ENCODE measurements around the gene MYO16. TPM values are rescaled to one million over a fixed set of nuclear protein-coding genes. Genes with fewer than 3 reads are reported as not detected.
A peak's percentile ranks its signal among the peaks of the same experiment; 100 is the strongest.
"Not testable (repeated sequence)": the region's sequence is repeated elsewhere in the genome, so short reads cannot be mapped to it uniquely, and the experiment has no call there.

The MYO16 gene
- total RNA-seq, 1 experiment from 2014 or later = 0.49 TPM

- BruUV-seq (replicated peaks) = no TSS peak
- Histone ChIP-seq H3K9me3 (ENCODE audit: low read depth, low read length, poor library complexity, severe bottlenecking) (peaks cover 5% of the 10 kb centered on the region), H3K4me3 (ENCODE audit: low read depth, low read length, poor library complexity, severe bottlenecking) (peak overlapping the region; percentile 33), H3K27ac (ENCODE audit: low read depth, low read length, poor library complexity, severe bottlenecking) (peak overlapping the region; percentile 43), H3K36me3 (ENCODE audit: insufficient read depth, low read length, poor library complexity, severe bottlenecking) (no peaks in the 10 kb centered on the region), H3K4me1 (ENCODE audit: insufficient read depth, low read length, poor library complexity, severe bottlenecking) (peaks cover 12% of the 10 kb centered on the region), H3K27me3 (replicated peaks; ENCODE audit: insufficient read depth, low read depth, low read length, poor library complexity) (no peaks in the 10 kb centered on the region)
- peak; percentile 67 for DNase-seq (ENCODE audit: low spot score)
- ChIA-PET POLR2A (ENCODE audit: low non-redundant PET) (no interaction called here), CTCF (no interaction called here)
- intact Hi-C loops (cut with micrococcal nuclease; ENCODE audit: unreplicated experiment) = no loop called here
- no peak for TF ChIP-seq EZH2 (IDR thresholded peaks at IDR 0.05; ENCODE audit: borderline replicate concordance, low read depth, low read length, poor library complexity, severe bottlenecking)
- TF ChIP-seq CTCF (conservative IDR thresholded peaks at IDR 0.05; ENCODE audit: low read depth, low read length) = no peak
Observed at GRCh38 chr13:109088624-109088917, 459.2 kb downstream of the MYO16 start.

GRCh38 chr13:109090796-109091195 lies 461.4 kb downstream of the MYO16 start:
- Histone ChIP-seq H3K27ac (ENCODE audit: low read depth, low read length, poor library complexity, severe bottlenecking) (no peak overlapping the region), H3K4me1 (ENCODE audit: insufficient read depth, low read length, poor library complexity, severe bottlenecking) (peaks cover 19% of the 10 kb centered on the region), H3K27me3 (replicated peaks; ENCODE audit: insufficient read depth, low read depth, low read length, poor library complexity) (no peaks in the 10 kb centered on the region), H3K36me3 (ENCODE audit: insufficient read depth, low read length, poor library complexity, severe bottlenecking) (no peaks in the 10 kb centered on the region), H3K4me3 (ENCODE audit: low read depth, low read length, poor library complexity, severe bottlenecking) (no peak overlapping the region), H3K9me3 (ENCODE audit: low read depth, low read length, poor library complexity, severe bottlenecking) (peaks cover 5% of the 10 kb centered on the region)
- no peak for DNase-seq (ENCODE audit: low spot score)
- ChIA-PET CTCF (no interaction called here), POLR2A (ENCODE audit: low non-redundant PET) (no interaction called here)
- intact Hi-C loops (cut with micrococcal nuclease; ENCODE audit: unreplicated experiment) = no loop called here
- BruUV-seq (replicated peaks) = no TSS peak
- TF ChIP-seq EZH2 (IDR thresholded peaks at IDR 0.05; ENCODE audit: borderline replicate concordance, low read depth, low read length, poor library complexity, severe bottlenecking) (no peak), CTCF (conservative IDR thresholded peaks at IDR 0.05; ENCODE audit: low read depth, low read length) (no peak)

- no peak for TF ChIP-seq CTCF (conservative IDR thresholded peaks at IDR 0.05; ENCODE audit: low read depth, low read length)
- no peak for TF ChIP-seq EZH2 (IDR thresholded peaks at IDR 0.05; ENCODE audit: borderline replicate concordance, low read depth, low read length, poor library complexity, severe bottlenecking)
- intact Hi-C loops (cut with micrococcal nuclease; ENCODE audit: unreplicated experiment) = no loop called here
- ChIA-PET POLR2A (ENCODE audit: low non-redundant PET) (no interaction called here), CTCF (no interaction called here)
- Histone ChIP-seq H3K9me3 (ENCODE audit: low read depth, low read length, poor library complexity, severe bottlenecking) (peaks cover 5% of the 10 kb centered on the region), H3K4me1 (ENCODE audit: insufficient read depth, low read length, poor library complexity, severe bottlenecking) (peaks cover 24% of the 10 kb centered on the region), H3K27ac (ENCODE audit: low read depth, low read length, poor library complexity, severe bottlenecking) (no peak overlapping the region), H3K27me3 (replicated peaks; ENCODE audit: insufficient read depth, low read depth, low read length, poor library complexity) (no peaks in the 10 kb centered on the region), H3K36me3 (ENCODE audit: insufficient read depth, low read length, poor library complexity, severe bottlenecking) (no peaks in the 10 kb centered on the region), H3K4me3 (ENCODE audit: low read depth, low read length, poor library complexity, severe bottlenecking) (no peak overlapping the region)
- no peak for DNase-seq (ENCODE audit: low spot score)
- BruUV-seq (replicated peaks) = no TSS peak
Observed at GRCh38 chr13:109091249-109091648, 461.8 kb downstream of the MYO16 start.

- H3K36me3 ChIP-seq (ENCODE audit: insufficient read depth, low read length, poor library complexity, severe bottlenecking); H3K4me3 ChIP-seq (ENCODE audit: low read depth, low read length, poor library complexity, severe bottlenecking); POLR2A ChIA-PET (ENCODE audit: low non-redundant PET); BruUV-seq (replicated peaks); intact Hi-C loops (cut with micrococcal nuclease; ENCODE audit: unreplicated experiment); H3K27ac ChIP-seq (ENCODE audit: low read depth, low read length, poor library complexity, severe bottlenecking); H3K27me3 ChIP-seq (replicated peaks; ENCODE audit: insufficient read depth, low read depth, low read length, poor library complexity); CTCF ChIA-PET; H3K9me3 ChIP-seq (ENCODE audit: low read depth, low read length, poor library complexity, severe bottlenecking); DNase-seq (ENCODE audit: low spot score): not testable (repeated sequence)
- H3K4me1 ChIP-seq (ENCODE audit: insufficient read depth, low read length, poor library complexity, severe bottlenecking) = peaks cover 31% of the 10 kb centered on the region
Observed at GRCh38 chr13:109092186-109092585, 462.8 kb downstream of the MYO16 start.
